Stimulated activated CD8-positive, alpha-beta memory T cell treated with anti-CD3 and anti-CD28 coated beads, Interleukin-15, amount 100 ng/mL, for 24 hours (primary cell): ENCODE results near the gene SLC44A1.
A peak's percentile ranks its signal among the peaks of the same experiment; 100 is the strongest.

ENCODE experiments used
- DNase-seq: peaks from one replicate; pipeline ENCODE4 v3.0.0-alpha.2; 2020; ENCODE audit warnings: low read depth

The SLC44A1 gene

DNA sequence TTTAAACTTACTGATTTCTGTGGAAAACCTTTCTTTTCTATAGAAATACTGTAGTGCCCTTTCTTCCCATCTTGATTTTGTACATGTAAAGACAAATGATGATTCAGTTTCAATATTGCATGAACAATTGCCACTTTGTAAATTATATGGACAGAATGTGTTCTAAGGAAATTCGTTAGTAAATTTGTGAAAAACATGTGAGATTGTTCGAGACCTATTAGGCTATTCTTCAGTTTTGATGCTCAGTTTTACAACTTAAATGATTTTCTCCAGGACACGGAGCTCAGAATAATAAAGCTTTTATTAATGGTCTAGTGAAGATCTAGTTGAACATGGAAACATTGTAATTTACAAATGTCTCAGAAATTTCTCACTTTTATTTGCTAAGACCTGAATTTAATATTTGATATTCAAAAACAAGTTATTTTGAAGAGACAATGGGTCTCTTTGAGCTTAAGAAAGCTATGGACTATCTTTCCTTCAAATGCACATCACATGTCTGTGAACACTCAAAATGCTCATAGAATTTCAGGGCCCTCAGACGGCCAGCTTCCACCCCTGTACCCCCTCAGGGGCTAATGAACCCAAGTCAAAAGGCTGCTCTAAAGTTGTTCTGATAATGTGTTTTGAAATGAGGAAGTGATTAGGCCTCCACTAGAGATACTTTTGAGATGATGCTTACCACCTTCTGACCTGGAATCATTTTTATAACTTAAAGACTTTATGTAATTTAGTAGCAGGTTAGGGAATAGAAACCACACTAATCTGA is 149.3 kb downstream of the SLC44A1 start:
- no peak for DNase-seq

DNA sequence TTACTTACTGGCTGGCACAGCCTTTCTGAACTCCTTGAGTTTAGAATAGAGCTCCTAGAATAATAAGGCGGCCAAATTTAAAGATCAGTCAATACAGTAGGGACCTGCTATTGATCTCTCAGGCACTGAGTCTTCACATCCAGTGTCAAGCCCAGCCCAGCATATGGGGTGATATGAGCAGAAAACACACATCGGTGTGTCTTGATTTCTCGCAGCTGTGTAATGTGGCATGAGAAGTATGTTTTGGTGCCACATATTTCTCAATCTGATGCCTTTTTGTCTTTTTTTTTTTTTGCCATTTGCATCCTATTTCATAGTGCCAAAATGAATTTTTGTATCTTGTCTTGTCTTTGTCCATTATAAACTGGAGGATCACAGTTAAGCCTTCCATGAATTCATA is 152.0 kb downstream of the SLC44A1 start:
- DNase-seq, result no peak

DNA sequence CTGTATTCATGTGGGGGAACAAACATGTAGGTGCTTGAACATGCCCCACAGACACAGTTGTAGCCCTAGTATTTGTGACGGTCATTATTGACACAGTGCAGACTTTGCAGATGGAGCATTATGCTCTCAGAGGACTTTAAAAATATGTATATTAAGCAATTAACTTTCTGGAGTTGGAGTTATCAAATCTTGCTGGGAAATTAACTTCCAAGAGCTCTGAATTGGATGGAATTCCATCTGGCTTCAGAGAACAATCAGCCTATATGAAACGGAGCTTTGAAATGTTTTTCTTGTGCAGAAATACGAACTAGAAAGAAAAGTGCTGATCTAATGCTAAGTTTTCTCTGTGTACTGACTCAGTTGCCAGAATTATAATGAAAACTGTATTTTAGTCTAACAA is 152.4 kb downstream of the SLC44A1 start:
- no peak for DNase-seq

DNA sequence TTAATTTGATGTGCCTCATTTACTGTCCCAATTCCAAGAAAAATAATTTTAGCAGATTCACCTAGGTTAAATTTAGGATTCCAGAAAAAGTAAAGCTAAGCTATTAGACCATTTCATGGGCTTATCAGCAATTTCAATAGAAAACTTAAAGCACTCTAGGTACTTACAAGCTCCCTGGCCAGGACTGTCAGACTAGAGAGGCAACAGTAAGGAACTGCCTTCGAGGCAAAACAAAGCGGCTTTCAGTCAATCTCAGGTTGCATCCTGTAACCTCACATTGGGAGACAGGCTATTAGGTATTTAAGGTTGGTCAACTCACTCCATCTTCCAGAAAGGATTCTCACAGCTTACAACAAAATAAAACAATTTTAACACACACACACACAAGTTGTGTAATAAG is 154.7 kb downstream of the SLC44A1 start:
- DNase-seq, result no peak

DNA sequence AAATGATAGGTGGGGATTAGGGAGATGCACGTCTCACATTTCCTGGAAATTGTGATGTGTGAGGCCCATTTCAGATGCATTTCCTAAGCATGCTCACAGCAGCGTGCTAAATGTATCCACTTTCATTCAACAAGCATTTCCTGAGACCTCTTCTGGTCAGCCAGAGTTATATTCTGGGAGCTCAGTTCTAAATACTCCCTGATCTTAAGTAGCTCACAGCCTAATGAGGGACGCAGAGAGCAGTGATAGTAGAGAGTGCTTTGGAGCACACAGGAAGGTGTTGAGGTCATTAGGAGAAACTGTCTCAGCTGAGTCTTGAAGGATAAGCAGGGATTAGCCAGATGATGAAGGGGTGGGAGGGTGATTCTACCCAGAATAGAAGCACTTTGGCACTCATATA is 157.2 kb downstream of the SLC44A1 start:
- no peak for DNase-seq

DNA sequence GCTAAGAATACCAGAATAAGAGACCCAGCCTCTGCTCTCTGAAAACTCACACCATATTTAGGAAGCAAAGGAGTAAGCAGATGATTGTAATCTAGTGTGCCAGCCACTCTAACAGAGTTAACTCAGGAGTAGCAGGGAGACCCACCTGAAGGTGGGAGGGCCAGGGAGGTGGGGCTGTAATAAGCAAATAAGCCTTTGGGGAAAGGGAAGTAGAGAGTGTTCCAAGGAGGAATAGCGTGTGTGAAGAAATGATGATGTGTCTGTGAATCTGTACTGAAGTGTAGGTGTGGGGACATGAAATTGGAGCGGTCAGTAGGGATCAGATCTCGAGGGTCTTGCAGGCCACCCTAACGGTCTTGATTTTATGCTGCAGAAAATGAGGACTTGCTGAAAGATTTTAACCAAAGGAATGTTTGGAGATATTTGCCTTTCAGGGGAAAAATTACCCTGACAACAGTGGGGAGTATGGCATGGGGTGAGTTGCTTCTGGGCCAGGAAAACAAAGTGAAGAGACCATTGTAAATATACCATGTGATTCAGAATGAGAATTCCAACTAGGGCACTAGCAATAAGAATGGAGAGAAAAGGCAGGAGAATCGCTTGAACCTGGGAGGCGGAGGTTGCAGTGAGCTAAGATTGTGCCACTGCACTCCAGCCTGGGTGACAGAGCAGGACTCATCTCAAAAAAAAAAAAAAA is 159.2 kb downstream of the SLC44A1 start:
- DNase-seq, result no peak

DNA sequence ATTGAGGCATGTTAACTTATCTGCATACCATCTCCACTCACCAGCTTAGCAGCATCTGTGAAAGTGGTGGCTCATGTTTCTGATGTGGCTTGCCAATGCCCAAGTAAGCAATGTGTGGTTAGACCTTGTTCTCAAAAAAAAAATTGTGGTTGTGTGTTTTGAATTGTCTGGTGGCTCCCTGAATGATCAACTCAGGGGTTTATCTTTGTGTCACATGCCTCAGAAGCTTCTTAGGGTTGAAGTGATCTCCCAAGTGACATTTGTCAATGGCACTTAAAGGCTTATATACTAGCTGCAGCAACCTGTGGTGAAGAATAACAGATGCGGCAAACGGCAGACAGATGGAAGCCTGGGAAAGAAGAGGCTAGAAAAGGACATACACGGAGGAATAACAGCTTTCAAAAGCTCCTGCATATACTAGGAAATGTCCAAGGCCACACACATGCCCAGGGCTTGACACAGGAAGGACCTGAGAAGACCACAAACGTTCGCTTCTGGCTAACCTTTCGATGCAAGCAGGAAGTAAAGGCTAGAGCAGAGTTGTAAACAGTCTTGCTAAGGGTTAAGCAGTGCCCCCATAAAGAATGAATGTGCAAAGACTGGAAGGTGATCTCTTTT is 161.2 kb downstream of the SLC44A1 start:
- no peak for DNase-seq

DNA sequence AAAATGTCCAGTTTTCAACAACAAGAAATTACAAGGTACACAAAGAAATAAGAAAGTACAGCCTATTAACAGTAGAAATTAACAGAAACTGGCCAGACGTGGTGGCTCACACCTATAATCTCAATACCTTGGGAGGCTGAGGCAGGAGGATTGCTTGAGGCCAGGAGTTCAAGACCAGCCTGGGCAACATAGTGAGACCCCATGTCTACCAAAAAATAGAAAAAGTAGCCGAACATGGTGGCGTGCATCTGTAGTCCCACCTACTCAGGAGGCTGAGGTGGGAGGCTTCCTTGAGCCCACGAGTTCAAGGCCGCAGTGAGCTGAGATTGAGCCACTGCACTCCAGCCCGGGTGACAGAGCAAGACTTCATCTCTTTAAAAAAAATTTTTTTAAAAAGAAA is 161.9 kb downstream of the SLC44A1 start:
- DNase-seq, result no peak

DNA sequence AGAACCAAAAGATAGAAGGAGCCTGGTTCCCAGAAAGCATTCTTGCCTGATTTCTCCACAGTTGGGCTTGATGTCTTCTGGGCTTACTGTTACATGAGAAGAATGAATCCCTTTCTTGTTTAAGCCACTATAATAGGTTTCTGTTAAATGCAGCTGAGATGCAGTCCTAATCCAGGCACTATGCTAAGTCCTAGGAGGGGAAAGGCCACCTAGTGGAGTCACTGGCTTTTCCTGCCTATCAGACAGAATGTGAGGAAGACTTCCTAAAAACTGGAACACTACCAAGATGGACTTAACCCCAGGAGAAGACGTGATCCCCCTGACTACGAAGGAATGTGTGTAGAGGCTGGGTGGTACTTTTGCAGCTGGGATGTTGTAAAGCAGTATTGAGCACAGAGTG is 169.1 kb downstream of the SLC44A1 start:
- no peak for DNase-seq

DNA sequence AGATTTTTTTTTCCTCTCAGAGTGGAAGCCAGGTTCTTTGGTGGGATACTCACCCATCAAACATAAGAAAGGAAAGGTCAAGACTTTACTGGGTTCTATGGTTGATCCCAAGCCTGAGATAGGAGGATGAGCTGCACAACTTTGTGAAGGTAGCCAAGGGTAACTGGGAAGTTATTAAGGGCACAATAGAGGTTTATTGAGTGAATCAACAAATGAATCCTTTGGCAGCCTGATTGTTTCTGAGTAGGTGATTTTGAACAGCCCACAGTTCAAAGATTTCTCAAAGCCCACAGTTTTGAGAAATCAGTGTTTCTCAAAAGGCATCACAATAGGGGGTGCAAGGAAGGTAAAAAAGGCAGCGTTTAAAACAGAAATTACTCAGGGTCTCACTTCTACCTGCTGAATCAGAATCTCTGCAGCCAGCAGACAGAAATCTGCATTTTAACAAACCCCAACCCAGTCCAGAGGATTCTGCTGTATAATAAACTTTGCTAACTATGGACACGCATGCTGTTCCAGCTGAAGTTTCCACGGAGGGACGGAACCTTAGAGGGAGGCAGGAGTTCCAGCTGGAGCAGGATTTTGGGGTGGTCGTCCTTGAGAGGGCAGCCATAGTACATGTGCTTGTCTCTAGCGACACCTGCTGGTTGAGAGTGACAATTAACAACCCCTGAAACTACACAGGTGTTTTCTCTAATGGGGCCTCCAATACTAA is 170.7 kb downstream of the SLC44A1 start:
- DNase-seq, result peak; percentile 6

DNA sequence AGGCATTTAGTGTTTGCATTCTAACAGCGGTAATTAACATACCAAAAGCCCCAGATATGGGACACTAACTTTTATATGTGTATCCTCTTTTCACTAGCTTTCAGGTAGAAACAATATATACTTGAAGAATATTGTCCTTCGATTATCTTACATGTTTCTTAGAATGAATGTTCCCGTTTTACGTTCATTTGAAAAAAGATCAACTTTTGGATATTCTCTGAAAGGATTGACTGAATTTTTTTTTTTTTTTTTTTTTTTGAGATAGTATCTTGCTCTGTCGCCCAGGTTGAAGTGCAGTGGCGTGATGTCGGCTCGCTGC is 171.2 kb downstream of the SLC44A1 start:
- DNase-seq, result no peak

DNA sequence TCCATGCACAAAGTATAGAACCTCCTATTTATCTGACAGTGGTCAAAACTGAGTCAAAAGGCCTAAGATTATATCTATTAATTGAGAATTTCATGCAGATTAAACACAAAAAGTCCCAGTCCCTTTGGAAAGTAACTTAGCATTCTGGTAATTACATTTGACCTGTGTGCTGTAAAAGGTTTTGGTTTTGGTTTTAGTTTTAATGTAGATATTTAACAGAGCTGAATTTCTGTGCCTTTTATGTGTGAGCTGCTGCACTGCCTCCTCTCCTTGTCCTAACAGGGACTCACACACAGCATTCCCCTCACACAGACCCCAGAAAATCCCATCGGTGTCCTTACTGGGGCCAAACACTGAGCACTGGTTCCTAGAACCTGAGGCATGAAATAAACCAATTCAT is 172.4 kb downstream of the SLC44A1 start:
- no peak for DNase-seq

DNA sequence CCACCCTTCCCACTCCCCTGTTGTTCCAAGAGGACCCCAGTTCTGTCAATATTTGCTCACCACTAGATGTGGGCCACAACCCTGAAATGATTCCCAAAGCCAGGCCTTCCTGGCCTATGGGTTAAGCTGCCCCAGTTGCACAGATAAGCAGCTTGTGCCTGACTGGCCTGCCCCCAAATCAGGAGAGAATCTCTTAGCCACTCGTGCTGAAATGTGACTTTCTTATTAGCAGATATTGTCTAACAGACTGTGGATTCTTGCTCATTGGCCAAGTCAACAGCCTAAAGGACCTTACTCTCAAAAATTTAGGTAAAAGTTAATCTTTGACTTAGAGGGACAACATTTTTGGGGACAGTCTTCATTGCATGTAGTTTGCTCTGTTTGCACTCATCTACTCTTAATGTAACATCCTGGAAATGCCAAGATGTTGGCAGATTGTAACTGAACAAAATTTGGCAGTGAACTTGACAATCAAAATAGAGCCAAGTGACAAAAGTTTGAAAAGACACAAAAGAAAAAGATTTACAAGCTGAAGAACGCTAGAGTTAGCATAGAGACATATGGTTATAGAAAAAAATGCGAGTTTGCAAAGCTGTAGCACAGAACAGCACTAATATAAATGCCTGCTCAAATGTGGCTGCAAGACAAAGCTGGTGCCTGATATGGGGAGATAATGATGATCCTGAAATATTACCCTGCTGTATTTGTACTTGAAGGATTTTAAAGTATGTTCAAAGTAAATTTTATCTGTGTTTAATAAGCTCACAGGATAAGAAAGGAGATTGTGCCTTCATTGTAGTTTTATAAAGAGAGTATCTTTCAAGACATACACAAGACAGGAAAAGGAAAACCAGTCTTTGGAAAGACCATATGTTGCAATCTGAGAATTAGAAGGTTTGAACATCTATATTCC is 174.4 kb downstream of the SLC44A1 start:
- DNase-seq, result no peak

DNA sequence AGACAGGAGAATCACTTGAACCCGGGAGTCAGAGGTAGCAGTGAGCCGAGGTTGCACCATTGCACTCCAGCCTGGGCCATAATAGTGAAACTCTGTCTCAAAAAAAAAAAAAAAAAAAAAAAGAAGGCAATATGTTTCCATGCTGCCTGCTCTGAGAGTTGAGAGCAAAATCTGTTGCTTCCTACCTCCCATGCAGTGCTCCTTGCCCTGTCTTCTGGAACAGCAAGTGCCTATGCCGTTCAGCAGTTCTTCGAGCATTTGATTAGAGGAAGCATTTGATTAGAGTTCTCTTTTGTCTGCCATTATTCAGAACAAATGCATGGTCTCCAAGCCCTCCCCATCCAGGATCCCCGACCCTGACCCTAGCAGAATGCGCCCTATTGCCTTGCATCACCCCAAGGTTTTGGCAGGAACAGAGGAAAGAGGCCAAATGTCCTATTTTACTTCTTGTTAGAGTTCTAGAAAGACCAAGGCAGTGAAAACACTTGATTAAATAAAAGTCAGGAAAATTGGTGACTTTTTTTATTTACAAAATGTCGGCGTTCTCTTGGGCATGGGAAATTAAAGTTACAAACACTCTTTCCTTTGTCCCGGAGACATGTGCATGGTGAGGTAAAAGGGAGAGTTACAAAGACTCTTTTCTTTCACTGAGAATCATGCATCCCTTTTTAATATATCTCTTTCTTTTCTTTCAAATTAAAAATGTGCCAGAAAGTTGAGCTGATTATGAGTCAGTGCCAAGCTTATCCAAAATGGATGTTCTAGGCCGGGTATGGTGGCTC is 175.6 kb downstream of the SLC44A1 start:
- DNase-seq, result no peak

DNA sequence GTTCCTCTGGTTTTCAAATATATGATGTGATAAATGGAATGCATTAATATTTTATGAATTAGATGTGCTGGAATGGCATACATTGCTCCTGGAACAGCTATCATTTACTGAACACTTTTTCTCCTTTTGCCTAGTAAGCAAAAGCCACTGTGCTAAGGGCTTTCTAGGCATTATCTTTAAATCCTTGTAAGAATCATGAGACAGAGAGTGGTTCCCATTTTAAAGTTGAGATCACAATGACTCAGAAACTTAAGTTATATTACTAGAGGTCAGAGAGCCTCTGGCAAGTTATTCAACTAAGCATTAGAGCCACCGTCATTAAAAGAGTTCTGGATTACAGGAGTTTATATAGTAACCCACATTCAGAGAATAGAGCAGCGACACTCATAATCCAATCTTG is 176.7 kb downstream of the SLC44A1 start:
- DNase-seq, result no peak

DNA sequence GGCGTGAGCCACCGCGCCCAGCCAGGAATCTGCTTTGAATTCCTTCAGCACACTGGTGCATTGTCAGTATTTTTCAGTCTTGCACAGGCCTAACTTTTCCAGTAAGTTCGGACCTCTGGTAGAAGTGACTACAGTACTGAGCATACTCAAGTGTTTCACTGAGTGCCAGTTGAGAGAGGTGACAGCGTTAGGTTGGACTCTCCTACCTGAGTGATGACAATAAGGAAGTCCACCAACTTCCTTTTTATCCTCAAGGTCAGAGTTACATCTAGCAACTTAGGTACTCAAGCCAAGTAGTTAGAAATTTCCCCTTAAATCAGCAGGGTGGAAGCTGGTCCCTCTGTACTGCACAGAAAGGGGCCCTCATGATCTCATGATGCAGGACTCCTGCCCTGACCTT is 177.4 kb downstream of the SLC44A1 start:
- no peak for DNase-seq

DNA sequence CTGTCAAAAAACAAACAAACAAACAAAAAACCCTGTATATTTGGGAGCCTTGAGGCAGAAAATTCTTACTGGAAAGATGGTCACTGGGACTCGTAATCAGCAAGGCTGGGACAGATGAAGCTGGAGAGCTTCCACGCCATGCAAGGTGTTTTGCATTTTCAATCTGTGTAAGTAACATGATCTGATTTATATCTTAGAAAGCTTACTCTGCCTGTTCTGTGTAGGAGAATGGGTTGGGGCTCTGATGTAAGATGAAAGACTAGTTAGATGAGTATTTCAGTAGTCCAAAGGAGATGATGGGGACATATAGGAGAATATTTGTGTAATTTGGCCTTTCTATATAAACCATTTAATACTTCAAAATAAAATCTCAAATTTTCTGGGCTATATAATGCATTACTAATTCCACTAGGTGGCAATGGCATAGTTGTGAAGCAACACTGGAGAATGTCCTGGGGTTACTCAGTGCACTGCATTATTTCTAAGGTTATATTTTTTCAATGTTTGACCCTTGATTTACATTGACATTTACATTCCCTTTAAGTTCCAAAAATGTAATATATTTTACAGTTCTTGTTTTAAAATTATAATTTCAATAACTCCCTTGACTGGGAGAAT is 181.5 kb downstream of the SLC44A1 start:
- DNase-seq, result no peak

DNA sequence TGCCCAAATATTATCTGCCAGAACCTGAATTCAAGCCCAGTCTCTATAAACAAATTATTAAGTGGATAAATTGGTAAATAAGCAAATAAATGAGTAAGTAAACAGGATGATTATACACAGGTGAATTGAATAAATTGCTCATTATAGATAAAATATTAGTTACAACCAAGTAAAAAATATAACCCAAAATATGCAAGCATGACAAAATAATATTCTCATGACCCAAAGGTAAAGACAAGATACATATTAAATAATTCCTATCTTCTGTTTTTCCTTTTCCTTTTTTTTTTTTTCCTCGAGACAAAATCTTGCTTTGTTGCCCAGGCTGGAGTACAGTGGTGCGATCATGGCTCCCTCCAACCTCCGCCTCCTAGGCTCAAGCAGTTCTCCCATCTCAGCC is 182.2 kb downstream of the SLC44A1 start:
- DNase-seq, result no peak

DNA sequence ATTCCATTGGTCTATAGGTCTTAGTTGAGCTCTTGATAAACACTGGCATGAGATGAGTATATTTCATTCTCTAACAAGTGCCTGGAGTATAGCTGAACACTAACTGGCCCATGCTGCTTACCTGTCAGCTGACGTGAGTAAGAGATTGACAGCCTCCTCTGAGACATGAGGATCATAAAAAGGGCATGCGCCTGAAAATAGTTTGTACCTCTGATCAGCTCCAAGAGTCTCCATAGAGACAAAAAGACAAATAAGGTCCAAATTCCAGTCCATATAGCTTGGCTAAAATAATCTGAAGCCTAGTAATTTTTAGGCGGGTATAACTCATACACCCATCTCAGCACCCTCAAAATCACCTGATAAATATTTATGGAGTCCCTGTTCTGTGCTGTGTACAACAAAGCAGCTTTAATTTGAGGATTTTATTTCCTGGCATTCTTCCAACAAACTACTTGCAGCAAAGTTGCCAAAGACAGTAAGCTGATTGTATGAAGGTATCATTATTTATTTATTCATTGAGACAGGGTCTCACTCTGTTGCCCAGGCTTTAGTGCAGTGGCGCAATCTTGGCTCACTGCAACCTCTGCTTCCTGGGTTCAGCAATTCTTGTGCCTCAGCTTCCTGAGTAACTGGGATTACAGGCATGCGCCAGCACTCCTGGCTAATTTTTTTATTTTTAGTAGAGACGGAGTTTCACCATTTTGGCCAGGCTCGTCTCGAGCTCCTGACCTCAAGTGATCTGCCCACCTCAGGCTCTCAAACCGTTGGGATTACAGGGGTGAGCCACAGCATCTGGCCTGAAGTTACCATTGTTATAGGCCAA is 187.2 kb downstream of the SLC44A1 start:
- no peak for DNase-seq
